ENCODE measurements around the gene RNF152. TPM values are rescaled to one million over a fixed set of nuclear protein-coding genes. Genes with fewer than 3 reads are reported as not detected.

The RNF152 gene
- total and polyA plus RNA-seq, 12 donors = 1.5 to 31.1 (median 11.2) TPM

GRCh38 chr18:61931654-61932379 lies 39.0 kb upstream of the RNF152 start:
- no peak for TF ChIP-seq POLR2A (IDR thresholded peaks at IDR 0.05)
- TF ChIP-seq, protein P1, sequence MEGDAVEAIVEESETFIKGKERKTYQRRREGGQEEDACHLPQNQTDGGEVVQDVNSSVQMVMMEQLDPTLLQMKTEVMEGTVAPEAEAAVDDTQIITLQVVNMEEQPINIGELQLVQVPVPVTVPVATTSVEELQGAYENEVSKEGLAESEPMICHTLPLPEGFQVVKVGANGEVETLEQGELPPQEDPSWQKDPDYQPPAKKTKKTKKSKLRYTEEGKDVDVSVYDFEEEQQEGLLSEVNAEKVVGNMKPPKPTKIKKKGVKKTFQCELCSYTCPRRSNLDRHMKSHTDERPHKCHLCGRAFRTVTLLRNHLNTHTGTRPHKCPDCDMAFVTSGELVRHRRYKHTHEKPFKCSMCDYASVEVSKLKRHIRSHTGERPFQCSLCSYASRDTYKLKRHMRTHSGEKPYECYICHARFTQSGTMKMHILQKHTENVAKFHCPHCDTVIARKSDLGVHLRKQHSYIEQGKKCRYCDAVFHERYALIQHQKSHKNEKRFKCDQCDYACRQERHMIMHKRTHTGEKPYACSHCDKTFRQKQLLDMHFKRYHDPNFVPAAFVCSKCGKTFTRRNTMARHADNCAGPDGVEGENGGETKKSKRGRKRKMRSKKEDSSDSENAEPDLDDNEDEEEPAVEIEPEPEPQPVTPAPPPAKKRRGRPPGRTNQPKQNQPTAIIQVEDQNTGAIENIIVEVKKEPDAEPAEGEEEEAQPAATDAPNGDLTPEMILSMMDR (IDR thresholded peaks at IDR 0.05) = no peak
- H3K36me3 ChIP-seq (replicated peaks in 1 of 2) = no peaks in the 10 kb centered on the region
- H3K9me3 ChIP-seq (replicated peaks in 1 of 3) = no peaks in the 10 kb centered on the region
- intact Hi-C loops (cut with DNase I) = no loop called here
- H3K4me3 ChIP-seq = no peak overlapping the region
- DNase-seq = no peak
- H3K27me3 ChIP-seq = no peaks in the 10 kb centered on the region
- no peaks in the 10 kb centered on the region for H3K4me1 ChIP-seq (replicated peaks in 1 of 2)
- no peak overlapping the region for H3K27ac ChIP-seq
- 73 to 86% (median 82%) methylated on average over 6 of the region's 6 CpGs for WGBS, 4 donors

DNA sequence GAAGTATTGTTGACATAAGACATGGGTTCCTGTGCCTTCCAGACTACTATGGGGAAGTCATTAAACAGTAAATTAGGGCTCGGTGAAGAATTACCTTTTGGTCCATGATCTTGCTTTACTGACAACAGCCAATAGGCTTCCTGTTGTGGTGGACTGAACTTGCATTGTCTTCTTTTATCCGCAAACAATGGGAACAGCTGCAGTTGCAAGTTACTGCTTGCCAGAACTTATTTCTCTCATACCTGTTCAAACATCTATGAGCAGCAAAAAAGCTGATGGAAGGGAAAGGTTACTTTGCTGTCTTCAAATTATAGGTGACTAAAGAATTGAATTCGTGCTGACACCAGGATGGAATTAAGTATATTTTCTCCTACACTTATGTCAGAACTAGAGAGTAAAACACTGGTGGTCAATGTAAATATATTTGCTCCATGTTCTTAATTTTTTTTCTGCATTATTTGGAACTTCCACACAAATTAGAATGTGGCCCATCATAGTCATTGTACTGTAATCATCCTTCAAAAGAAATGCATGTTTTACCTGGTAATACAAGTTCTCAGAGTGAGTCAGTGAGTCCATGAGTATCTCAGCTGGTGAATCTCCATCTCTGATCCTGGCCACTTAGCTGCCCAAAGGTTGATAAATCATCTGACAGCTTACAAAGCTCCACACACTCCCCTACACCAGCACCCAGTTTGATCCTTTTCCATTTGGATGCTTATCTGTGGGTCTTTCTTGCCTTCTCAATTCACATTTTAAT lies 37.3 kb upstream of the RNF152 start:
- H3K27ac ChIP-seq = no peak overlapping the region
- DNase-seq = no peak
- no peaks in the 10 kb centered on the region for H3K27me3 ChIP-seq
- H3K9me3 ChIP-seq (replicated peaks in 1 of 3) = no peaks in the 10 kb centered on the region
- 65 to 72% (median 67%) methylated on average over 3 of the region's 3 CpGs for WGBS, 4 donors
- no peak overlapping the region for H3K4me3 ChIP-seq
- intact Hi-C loops (cut with DNase I) = no loop called here
- no peaks in the 10 kb centered on the region for H3K4me1 ChIP-seq (replicated peaks in 1 of 2)
- TF ChIP-seq, protein P1 (IDR thresholded peaks at IDR 0.05) = no peak
- TF ChIP-seq POLR2A (IDR thresholded peaks at IDR 0.05) = no peak
- no peaks in the 10 kb centered on the region for H3K36me3 ChIP-seq (replicated peaks in 1 of 2)

DNA sequence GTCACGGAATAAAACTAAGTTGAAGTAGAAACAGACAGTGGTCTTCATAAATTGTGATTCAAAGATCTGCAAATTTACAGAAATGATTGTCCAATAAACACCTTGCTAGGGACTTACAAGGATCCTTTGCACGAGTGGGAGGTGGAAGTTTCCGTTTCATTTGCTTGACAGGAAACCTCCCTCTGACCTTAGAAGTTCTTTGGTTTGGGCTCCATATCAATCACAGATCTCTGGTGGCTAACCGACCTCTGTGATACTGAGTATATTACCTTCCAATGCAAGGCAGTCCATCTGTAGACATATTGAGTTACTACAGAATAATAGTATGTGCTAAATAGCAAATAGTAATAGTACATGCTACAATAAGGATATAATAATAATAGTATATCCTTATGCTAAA lies 33.7 kb upstream of the RNF152 start:
- TF ChIP-seq, protein P1 (IDR thresholded peaks at IDR 0.05) = no peak
- TF ChIP-seq POLR2A (IDR thresholded peaks at IDR 0.05) = no peak
- Histone ChIP-seq H3K4me1 (replicated peaks in 1 of 2) (no peaks in the 10 kb centered on the region), H3K36me3 (replicated peaks in 1 of 2) (no peaks in the 10 kb centered on the region), H3K27me3 (no peaks in the 10 kb centered on the region), H3K9me3 (replicated peaks in 1 of 3) (no peaks in the 10 kb centered on the region), H3K27ac (no peak overlapping the region), H3K4me3 (no peak overlapping the region)
- DNase-seq = no peak
- intact Hi-C loops (cut with DNase I) = no loop called here
- WGBS, 4 donors = 53 to 63% (median 57%) methylated on average over 4 of the region's 4 CpGs

- Histone ChIP-seq H3K4me1 (replicated peaks in 1 of 2) (no peaks in the 10 kb centered on the region), H3K4me3 (no peak overlapping the region), H3K9me3 (replicated peaks in 1 of 3) (no peaks in the 10 kb centered on the region), H3K36me3 (replicated peaks in 1 of 2) (no peaks in the 10 kb centered on the region), H3K27ac (no peak overlapping the region), H3K27me3 (no peaks in the 10 kb centered on the region)
- no peak for DNase-seq
- intact Hi-C loops (cut with DNase I) = no loop called here
- WGBS, 4 donors = 45 to 80% (median 57%) methylated on average over 5 of the region's 5 CpGs
- no peak for TF ChIP-seq POLR2A (IDR thresholded peaks at IDR 0.05)
- TF ChIP-seq, protein P1 (IDR thresholded peaks at IDR 0.05) = no peak
Measured at GRCh38 chr18:61924550-61924949, 31.7 kb upstream of the RNF152 start.

Data from adrenal gland (tissue), 12 donors.